Epithelial cell of esophagus (primary cell): ENCODE measurements around the gene SLC16A4.

Experiments used
- DNase-seq: peaks from one replicate; pipeline ENCODE4 v3.0.0; 2010; ENCODE audit warnings: low read depth
- H3K4me3 ChIP-seq: 2 replicates; pipeline ENCODE4 v1.5.1; 2011; ENCODE audit warnings: mild to moderate bottlenecking, low read length, control low read depth
- CTCF ChIP-seq: IDR thresholded peaks from 2 replicates; pipeline ENCODE4 v1.5.1; 2011; ENCODE audit warnings: low read depth, mild to moderate bottlenecking, low read length, control low read depth, inconsistent platforms; ENCODE audit not compliant: insufficient read depth; ENCODE audit errors: missing control alignments

The SLC16A4 gene

GRCh38 chr1:110433213-110433612 lies 42.4 kb upstream of the SLC16A4 start:
- DNase-seq, result no peak
- TF ChIP-seq CTCF, result no peak
- no peak overlapping the region for H3K4me3 ChIP-seq

- DNase-seq, result no peak
- H3K4me3 ChIP-seq, result no peak overlapping the region
- no peak for TF ChIP-seq CTCF
Observed at GRCh38 chr1:110430901-110431300, 40.1 kb upstream of the SLC16A4 start.

- H3K4me3 ChIP-seq, result no peak overlapping the region
- DNase-seq, result no peak
- no peak for TF ChIP-seq CTCF
Observed at GRCh38 chr1:110430366-110430765, 39.5 kb upstream of the SLC16A4 start.

- H3K4me3 ChIP-seq, result no peak overlapping the region
- no peak for DNase-seq
- TF ChIP-seq CTCF, result no peak
Observed at GRCh38 chr1:110428946-110429345, 38.1 kb upstream of the SLC16A4 start.

GRCh38 chr1:110426854-110427253 lies 36.0 kb upstream of the SLC16A4 start:
- TF ChIP-seq CTCF, result no peak

GRCh38 chr1:110425612-110426152 lies 34.9 kb upstream of the SLC16A4 start:
- DNase-seq, result no peak
- no peak for TF ChIP-seq CTCF
- no peak overlapping the region for H3K4me3 ChIP-seq

More at GRCh38 chr1:110426854-110427253, 36.0 kb upstream of the SLC16A4 start:
- no peak overlapping the region for H3K4me3 ChIP-seq
- DNase-seq, result no peak
